ENCODE data around the gene STARD3. TPM values are rescaled to one million over a fixed set of nuclear protein-coding genes. Genes with fewer than 3 reads are reported as not detected.

STARD3 gene
- total and polyA plus RNA-seq, 2 donors (not counting 3 experiments of a cell fraction or from before 2014, with no cell fraction given), result 51.0 to 75.7 TPM

GRCh38 chr17:39621523-39622379 lies 15.2 kb upstream of the STARD3 start:
- Histone ChIP-seq H4K20me1 (replicated peaks; ENCODE audit: control insufficient read depth, extremely low read depth, insufficient read depth, low read length) (no peaks in the 10 kb centered on the region), H3K9me1 (replicated peaks; ENCODE audit: control insufficient read depth, extremely low read depth, insufficient read depth, low read length) (no peaks in the 10 kb centered on the region), H3K79me2 (ENCODE audit: control insufficient read depth, insufficient read depth, low read length) (no peaks in the 10 kb centered on the region), H2AFZ (ENCODE audit: low read depth, low read length) (no peak overlapping the region), H3K36me3 (ENCODE audit: control insufficient read depth in 2 of 2, extremely low read depth in 1 of 2, insufficient read depth in 2 of 2, low read length in 2 of 2) (no peaks in the 10 kb centered on the region), H3K4me3 (replicated peaks in 1 of 3; ENCODE audit: insufficient read depth in 1 of 3, low read depth in 1 of 3, low read length in 3 of 3) (no peak overlapping the region), H3K4me1 (ENCODE audit: control insufficient read depth, extremely low read depth, insufficient read depth, low read length) (peaks cover 10% of the 10 kb centered on the region), H3K9ac (replicated peaks; ENCODE audit: extremely low read depth, insufficient read depth, low read length) (no peak overlapping the region), H3K4me2 (ENCODE audit: insufficient read depth, low read length) (no peak overlapping the region), H3K27me3 (ENCODE audit: control insufficient read depth in 2 of 2, insufficient read depth in 2 of 2, low read length in 2 of 2) (peaks cover 24 to 26% of the 10 kb centered on the region in 2 experiments), H3K27ac (ENCODE audit: insufficient read depth, low read depth, low read length) (no peak overlapping the region), H3K9me3 (replicated peaks; ENCODE audit: control insufficient read depth, insufficient read depth, low read length) (no peaks in the 10 kb centered on the region)
- DNase-seq (ENCODE audit: low read depth, low spot score), result peak; percentile 87
- ChIA-PET CTCF (interaction anchor here (0.5 to 5.8 kb wide), 82 partner anchors 8 to 415 kb away, joined by 3 to 291 read pairs (median 5); partner anchors contain the start of genes CDK12, ERBB2, IKZF3 and MED1), POLR2A (no interaction called here)
- BruUV-seq (replicated peaks), result no TSS peak
- dilution Hi-C loops (cut with MboI; ENCODE audit: extremely low pct_ligation_motif_present, low sequenced_read_pairs) (no loop called here), intact Hi-C loops (cut with micrococcal nuclease) (loop anchor here (1.0 to 10.0 kb wide), 9 partner anchors 31 to 359 kb away; partner anchors contain the start of genes MIEN1, PNMT and PSMD3)
- peak; percentile 48 for TF ChIP-seq EZH2 (IDR thresholded peaks at IDR 0.05; ENCODE audit: borderline replicate concordance, low read depth, low read length, severe bottlenecking)
- TF ChIP-seq, protein P1, sequence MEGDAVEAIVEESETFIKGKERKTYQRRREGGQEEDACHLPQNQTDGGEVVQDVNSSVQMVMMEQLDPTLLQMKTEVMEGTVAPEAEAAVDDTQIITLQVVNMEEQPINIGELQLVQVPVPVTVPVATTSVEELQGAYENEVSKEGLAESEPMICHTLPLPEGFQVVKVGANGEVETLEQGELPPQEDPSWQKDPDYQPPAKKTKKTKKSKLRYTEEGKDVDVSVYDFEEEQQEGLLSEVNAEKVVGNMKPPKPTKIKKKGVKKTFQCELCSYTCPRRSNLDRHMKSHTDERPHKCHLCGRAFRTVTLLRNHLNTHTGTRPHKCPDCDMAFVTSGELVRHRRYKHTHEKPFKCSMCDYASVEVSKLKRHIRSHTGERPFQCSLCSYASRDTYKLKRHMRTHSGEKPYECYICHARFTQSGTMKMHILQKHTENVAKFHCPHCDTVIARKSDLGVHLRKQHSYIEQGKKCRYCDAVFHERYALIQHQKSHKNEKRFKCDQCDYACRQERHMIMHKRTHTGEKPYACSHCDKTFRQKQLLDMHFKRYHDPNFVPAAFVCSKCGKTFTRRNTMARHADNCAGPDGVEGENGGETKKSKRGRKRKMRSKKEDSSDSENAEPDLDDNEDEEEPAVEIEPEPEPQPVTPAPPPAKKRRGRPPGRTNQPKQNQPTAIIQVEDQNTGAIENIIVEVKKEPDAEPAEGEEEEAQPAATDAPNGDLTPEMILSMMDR (IDR thresholded peaks at IDR 0.05; ENCODE audit: extremely low read depth in 1 of 2, insufficient read depth in 1 of 2, low read depth in 1 of 2, low read length in 2 of 2), result peak; percentile 100
- no peak for TF ChIP-seq MYC (IDR thresholded peaks at IDR 0.05; ENCODE audit: low read depth, low read length)
- no peak for TF ChIP-seq POLR2A (IDR thresholded peaks at IDR 0.05; ENCODE audit: low read depth, low read length)
- no peak for TF ChIP-seq GATA2 (IDR thresholded peaks at IDR 0.05; ENCODE audit: insufficient read depth, insufficient read length, low read depth, low read length)
- peak; percentile 91 for FAIRE-seq

Data from endothelial cell of umbilical vein (primary cell).